ENCODE results near the gene ATM. TPM values are rescaled to one million over a fixed set of nuclear protein-coding genes. Genes with fewer than 3 reads are reported as not detected.

The ATM gene
- total RNA-seq, 4 donors from 2014 or later = 28.3 to 73.1 (median 34.1) TPM

- intact Hi-C loops (cut with DNase I) = loop anchor here (10.0 kb wide), 1 partner anchor 437 kb away; the partner anchor contains the start of gene DDX10
- no peak for DNase-seq (ENCODE audit: extremely low spot score)
- peaks cover 17 to 24% (median 22%) of the 10 kb centered on the region in 4 donors for H3K4me1 ChIP-seq
- no peak overlapping the region for H3K27ac ChIP-seq (replicated peaks in 1 of 4)
- H3K27me3 ChIP-seq = no peaks in the 10 kb centered on the region
- no peaks in the 10 kb centered on the region for H3K9me3 ChIP-seq
- H3K4me3 ChIP-seq = no peak overlapping the region
- peaks cover 15 to 56% (median 44%) of the 10 kb centered on the region in 4 donors for H3K36me3 ChIP-seq
- WGBS = 78% methylated on average over 2 of the region's 2 CpGs
- no peak for TF ChIP-seq POLR2AphosphoS5 (IDR thresholded peaks at IDR 0.05)
- no peak for TF ChIP-seq POLR2A (IDR thresholded peaks at IDR 0.05; ENCODE audit: low read depth)
- TF ChIP-seq CTCF (IDR thresholded peaks at IDR 0.05) = no peak
Observed at GRCh38 chr11:108228251-108228650, 5.4 kb downstream of the ATM start.

GRCh38 chr11:108233277-108233945, 10.5 kb downstream of the ATM start:
- H3K4me3 ChIP-seq = no peak overlapping the region

GRCh38 chr11:108235192-108235591, 12.3 kb downstream of the ATM start:
- intact Hi-C loops (cut with DNase I) = no loop called here
- no peak overlapping the region for H3K27ac ChIP-seq (replicated peaks in 1 of 4)
- no peaks in the 10 kb centered on the region for H3K4me1 ChIP-seq
- H3K9me3 ChIP-seq = no peaks in the 10 kb centered on the region
- H3K4me3 ChIP-seq = no peak overlapping the region
- WGBS = 90% methylated on average over 1 of the region's 1 CpG
- no peak for DNase-seq (ENCODE audit: extremely low spot score)
- TF ChIP-seq EP300 (IDR thresholded peaks at IDR 0.05) = no peak
- no peak for TF ChIP-seq CTCF (IDR thresholded peaks at IDR 0.05)
- TF ChIP-seq POLR2A (IDR thresholded peaks at IDR 0.05; ENCODE audit: low read depth) = no peak
- no peak for TF ChIP-seq POLR2AphosphoS5 (IDR thresholded peaks at IDR 0.05)
- H3K36me3 ChIP-seq = peaks cover 21 to 79% (median 43%) of the 10 kb centered on the region in 4 donors
- H3K27me3 ChIP-seq = no peaks in the 10 kb centered on the region

More at GRCh38 chr11:108233277-108233945, 10.5 kb downstream of the ATM start:
- Histone ChIP-seq H3K36me3 (peaks cover 21 to 79% (median 54%) of the 10 kb centered on the region in 4 donors), H3K9me3 (no peaks in the 10 kb centered on the region), H3K4me1 (no peaks in the 10 kb centered on the region), H3K27ac (replicated peaks in 1 of 4) (no peak overlapping the region), H3K27me3 (no peaks in the 10 kb centered on the region)
- TF ChIP-seq CTCF (IDR thresholded peaks at IDR 0.05) = no peak
- TF ChIP-seq POLR2AphosphoS5 (IDR thresholded peaks at IDR 0.05) = no peak
- TF ChIP-seq POLR2A (IDR thresholded peaks at IDR 0.05; ENCODE audit: low read depth) = no peak
- TF ChIP-seq EP300 (IDR thresholded peaks at IDR 0.05) = no peak
- intact Hi-C loops (cut with DNase I) = no loop called here
- WGBS = 88% methylated on average over 2 of the region's 2 CpGs
- DNase-seq (ENCODE audit: extremely low spot score) = no peak

- no peak for DNase-seq (ENCODE audit: extremely low spot score)
- no peaks in the 10 kb centered on the region for H3K9me3 ChIP-seq
Observed at GRCh38 chr11:108235633-108236032, 12.8 kb downstream of the ATM start.

More at GRCh38 chr11:108235633-108236032, 12.8 kb downstream of the ATM start:
- Histone ChIP-seq H3K36me3 (peaks cover 19 to 79% (median 42%) of the 10 kb centered on the region in 4 donors), H3K4me1 (no peaks in the 10 kb centered on the region), H3K4me3 (no peak overlapping the region), H3K27me3 (no peaks in the 10 kb centered on the region), H3K27ac (replicated peaks in 1 of 4) (no peak overlapping the region)
- 100% methylated on average over 2 of the region's 2 CpGs for WGBS
- intact Hi-C loops (cut with DNase I) = no loop called here
- TF ChIP-seq POLR2AphosphoS5 (IDR thresholded peaks at IDR 0.05) (no peak), EP300 (IDR thresholded peaks at IDR 0.05) (no peak), POLR2A (IDR thresholded peaks at IDR 0.05; ENCODE audit: low read depth) (no peak), CTCF (IDR thresholded peaks at IDR 0.05) (no peak)
